Lung (tissue), 12 donors: ENCODE measurements around the gene AIF1. TPM values are rescaled to one million over a fixed set of nuclear protein-coding genes. Genes with fewer than 3 reads are reported as not detected.

ENCODE experiments used
- ATAC-seq: fragments of 200-7000 bp; cut with Tn5 transposase; one replicate; pipeline ENCODE4 v1.9.1; 2020; ENCODE audit warnings: moderate number of reproducible peaks; ENCODE audit not compliant: insufficient read depth, low FRiP score
- DNase-seq, 3 donors: peaks; one replicate each; pipeline ENCODE4 v3.0.0-alpha.2; 2013 to 2017
- H3K27ac ChIP-seq, 2 donors: one replicate each; pipeline ENCODE4 v1.5.1; 2013; ENCODE audit warnings: mild to moderate bottlenecking in 2 of 2, moderate library complexity in 2 of 2, control low read depth in 1 of 2, inconsistent platforms in 1 of 2, low read depth in 1 of 2, low read length in 1 of 2
- H3K27me3 ChIP-seq, 3 donors: one replicate each; pipeline ENCODE4 v1.5.1; 2013; ENCODE audit warnings: low read length in 2 of 3; ENCODE audit not compliant: control insufficient read depth in 3 of 3, insufficient read depth in 3 of 3
- H3K36me3 ChIP-seq, 4 donors: one replicate each; pipeline ENCODE4 v1.5.1; 2013; ENCODE audit warnings: low read length in 4 of 4, mild to moderate bottlenecking in 1 of 4, moderate library complexity in 1 of 4; ENCODE audit not compliant: control insufficient read depth in 4 of 4, insufficient read depth in 4 of 4
- H3K4me1 ChIP-seq, 5 donors: one replicate each; pipeline ENCODE4 v1.5.1; 2013; ENCODE audit warnings: low read length in 5 of 5, mild to moderate bottlenecking in 2 of 5, moderate library complexity in 1 of 5; ENCODE audit not compliant: control insufficient read depth in 5 of 5, insufficient read depth in 5 of 5
- H3K4me3 ChIP-seq: one replicate; pipeline ENCODE4 v1.5.1; 2013; ENCODE audit warnings: mild to moderate bottlenecking, control low read depth, moderate library complexity
- H3K9ac ChIP-seq, 2 donors: one replicate each; pipeline ENCODE4 v1.5.1; 2013; ENCODE audit warnings: low read length in 2 of 2, control low read depth in 1 of 2; ENCODE audit not compliant: insufficient read depth in 1 of 2
- H3K9me3 ChIP-seq, 4 donors: one replicate each; pipeline ENCODE4 v1.5.1; 2013; ENCODE audit warnings: low read length in 3 of 4, mild to moderate bottlenecking in 1 of 4, moderate library complexity in 1 of 4; ENCODE audit not compliant: control insufficient read depth in 4 of 4, insufficient read depth in 3 of 4
- CTCF ChIP-seq: IDR thresholded peaks from 2 replicates; pipeline ENCODE4 v1.5.1; 2012; ENCODE audit warnings: mild to moderate bottlenecking; ENCODE audit errors: control extremely low read depth, extremely low read depth
- WGBS, 2 donors: extraction: QIAGEN DNeasy Blood & Tissue Kit; methylation state at CpG; one replicate each; pipeline ENCODE4 v1.1.7; 2013; 5-methylcytosine and 5-hydroxymethylcytosine counted together
- polyA plus RNA-seq, 2 donors: library from polyadenylated mRNA; stranded (reverse); fragments of 200-250 nt; gene quantifications; one replicate each; pipeline ENCODE4 v1.2.1, GENCODE V29; 2013
- total RNA-seq, 2 donors: library from RNA; depleted of rRNA in 1 of 2; stranded (reverse); fragments of >200 nt in 1 of 2; gene quantifications; one replicate each; pipeline ENCODE4 v1.2.1, GENCODE V29; 2014 to 2021
- donor health status: control.
- donor health status: control.
- donor health status: Bipolar disorder and iron deficiency.
- donor health status: healthy.
- donor health status: DM: yes; HTN: yes; CAD: no.

Gene AIF1
- total and polyA plus RNA-seq, 4 donors, result 38.7 to 345 (median 88.0) TPM

GRCh38 chr6:31659649-31660380 is 44.8 kb downstream of the AIF1 start:
- WGBS, 2 donors, result 18 to 23% methylated on average over 13 of the region's 13 CpGs
- Histone ChIP-seq H3K9ac (peak overlapping the region; percentile 82 to 85), H3K27me3 (no peaks in the 10 kb centered on the region), H3K27ac (peak overlapping the region; percentile 85 to 95), H3K9me3 (no peaks in the 10 kb centered on the region), H3K4me1 (peaks cover 7 to 50% (median 11%) of the 10 kb centered on the region in 5 donors), H3K4me3 (peak overlapping the region; percentile 79), H3K36me3 (peaks cover 3 to 29% (median 7%) of the 10 kb centered on the region in 4 donors)
- TF ChIP-seq CTCF, result no peak
- DNase-seq, result peak in 2 of 3 donors; percentile 28 to 47
- ATAC-seq, result peak; percentile 37

GRCh38 chr6:31660381-31661261 is 45.6 kb downstream of the AIF1 start, which contains the start of gene C6orf47:
Gene C6orf47 (minus strand): TSS chr6:31660778. CDS start chr6:31659947, 831 bp downstream.
- TF ChIP-seq CTCF, result no peak
- H3K9me3 ChIP-seq, result no peaks in the 10 kb centered on the region

GRCh38 chr6:31661262-31662123 is 46.5 kb downstream of the AIF1 start:
- DNase-seq, result no peak
- H3K27me3 ChIP-seq, result no peaks in the 10 kb centered on the region
- no peak for ATAC-seq
- H3K36me3 ChIP-seq, result peaks cover 3 to 22% (median 7%) of the 10 kb centered on the region in 4 donors
- peak overlapping the region; percentile 85 to 95 for H3K27ac ChIP-seq
- TF ChIP-seq CTCF, result no peak
- H3K9ac ChIP-seq, result peak overlapping the region in 1 of 2 donors; percentile 65
- H3K4me3 ChIP-seq, result no peak overlapping the region
- peaks cover 7 to 51% (median 11%) of the 10 kb centered on the region in 5 donors for H3K4me1 ChIP-seq
- no peaks in the 10 kb centered on the region for H3K9me3 ChIP-seq
- 79 to 86% methylated on average over 12 of the region's 12 CpGs for WGBS, 2 donors

More at GRCh38 chr6:31660381-31661261, 45.6 kb downstream of the AIF1 start, which contains the start of gene C6orf47:
- H3K4me3 ChIP-seq, result peak within 1 kb of the TSS; percentile 79
- H3K4me1 ChIP-seq, result peaks cover 7 to 50% (median 11%) of the 10 kb centered on the region in 5 donors
- peak within 1 kb of the TSS; percentile 85 to 95 for H3K27ac ChIP-seq
- DNase-seq (peak; percentile 90 to 94 (median 90)), ATAC-seq (peak; percentile 84)
- peaks cover 3 to 29% (median 7%) of the 10 kb centered on the region in 4 donors for H3K36me3 ChIP-seq
- H3K27me3 ChIP-seq, result no peaks in the 10 kb centered on the region
- peak within 1 kb of the TSS; percentile 82 to 85 for H3K9ac ChIP-seq
- 0% methylated on average over 44 to 52 of the region's 52 CpGs for WGBS, 2 donors
